ENCODE results near the gene EGFL6. TPM values are rescaled to one million over a fixed set of nuclear protein-coding genes. Genes with fewer than 3 reads are reported as not detected.
"Not testable (repeated sequence)": the region's sequence is repeated elsewhere in the genome, so short reads cannot be mapped to it uniquely, and the experiment has no call there.

EGFL6 gene
- total and polyA plus RNA-seq, 7 experiments from 2014 or later = 12.6 TPM; not detected in 6

DNA sequence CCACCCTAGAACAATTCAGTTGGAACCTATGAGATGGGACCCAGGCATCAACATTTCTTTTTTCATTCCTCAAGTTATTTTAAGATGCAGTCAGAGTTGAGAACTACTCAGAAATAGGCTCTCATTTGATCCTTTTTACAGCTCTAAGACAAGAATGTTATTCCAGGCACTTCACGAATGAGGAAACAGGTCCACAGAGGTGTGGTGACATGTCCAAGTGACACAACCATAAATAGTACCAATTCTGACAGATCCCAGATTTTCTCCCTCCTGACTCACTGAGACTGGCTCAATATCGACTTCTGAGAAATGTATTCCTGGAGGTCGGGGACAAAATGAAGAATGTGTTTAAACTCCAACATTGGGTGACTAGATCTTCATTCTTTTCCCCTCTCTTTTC lies 94.6 kb downstream of the EGFL6 start:
- POLR2A ChIA-PET = no interaction called here
- Mint-ChIP-seq H3K4me1 (peaks cover 0 to 3% (median 2%) of the 10 kb centered on the region in 7 donors), H3K9me3 (no peaks in the 10 kb centered on the region), H3K4me3 (no peak overlapping the region), H3K27me3 (no peaks in the 10 kb centered on the region), H3K36me3 (peaks cover 0 to 48% (median 13%) of the 10 kb centered on the region in 5 donors), H3K27ac (no peak overlapping the region)
- H3K4me1 ChIP-seq (ENCODE audit: control insufficient read depth in 2 of 2, insufficient read depth in 2 of 2, low read length in 2 of 2) = no peaks in the 10 kb centered on the region
- no peak for ATAC-seq
- no peaks in the 10 kb centered on the region for H3K9me3 ChIP-seq (ENCODE audit: control insufficient read depth in 2 of 3, low read length in 3 of 3)
- intact Hi-C loops (cut with micrococcal nuclease) = no loop called here
- H3K36me3 ChIP-seq (ENCODE audit: control insufficient read depth in 2 of 3, insufficient read depth in 3 of 3, low read length in 3 of 3) = peaks cover 0 to 34% (median 3%) of the 10 kb centered on the region in 3 experiments
- CTCF ChIA-PET = no interaction called here
- no peaks in the 10 kb centered on the region for H3K27me3 ChIP-seq (ENCODE audit: control insufficient read depth in 2 of 2, insufficient read depth in 2 of 2, low read length in 2 of 2)
- H3K27ac ChIP-seq (ENCODE audit: low read depth, low read length) = no peak overlapping the region
- H3K4me3 ChIP-seq (ENCODE audit: low read length) = no peak overlapping the region
- no peak for DNase-seq

- no peaks in the 10 kb centered on the region for H3K27me3 ChIP-seq (ENCODE audit: control insufficient read depth in 2 of 2, insufficient read depth in 2 of 2, low read length in 2 of 2)
- H3K4me3 ChIP-seq (ENCODE audit: low read length) = no peak overlapping the region
- ATAC-seq = no peak
- DNase-seq = no peak
- intact Hi-C loops (cut with micrococcal nuclease) = no loop called here
- peaks cover 0 to 56% (median 26%) of the 10 kb centered on the region in 5 donors for H3K36me3 Mint-ChIP-seq
- H3K36me3 ChIP-seq (ENCODE audit: control insufficient read depth in 2 of 3, insufficient read depth in 3 of 3, low read length in 3 of 3) = peaks cover 0 to 24% (median 0%) of the 10 kb centered on the region in 3 experiments
- H3K4me3 Mint-ChIP-seq = no peak overlapping the region
- CTCF ChIA-PET = no interaction called here
- no peaks in the 10 kb centered on the region for H3K9me3 ChIP-seq (ENCODE audit: control insufficient read depth in 2 of 3, low read length in 3 of 3)
- POLR2A ChIA-PET = interaction anchor here (0.9 kb wide), 1 partner anchor 13 kb away, joined by 3 read pairs; no protein-coding TSS in a partner anchor
- H3K9me3 Mint-ChIP-seq = peaks cover 0 to 2% (median 0%) of the 10 kb centered on the region in 11 donors
- H3K27ac ChIP-seq (ENCODE audit: low read depth, low read length) = no peak overlapping the region
- peak overlapping the region in 1 of 9 donors; percentile 30 for H3K27ac Mint-ChIP-seq
- H3K4me1 Mint-ChIP-seq = peaks cover 0 to 4% (median 0%) of the 10 kb centered on the region in 7 donors
- H3K27me3 Mint-ChIP-seq = no peaks in the 10 kb centered on the region
- no peaks in the 10 kb centered on the region for H3K4me1 ChIP-seq (ENCODE audit: control insufficient read depth in 2 of 2, insufficient read depth in 2 of 2, low read length in 2 of 2)
Observed at GRCh38 chrX:13666836-13667235, 97.4 kb downstream of the EGFL6 start.

GRCh38 chrX:13667919-13668318 lies 98.5 kb downstream of the EGFL6 start:
- intact Hi-C loops (cut with micrococcal nuclease) = loop anchor here in 1 of 2 donors (2.0 kb wide), 1 partner anchor 21 kb away; the partner anchor contains the start of gene RAB9A
- no peak overlapping the region for H3K27ac Mint-ChIP-seq
- ChIA-PET POLR2A (no interaction called here), CTCF (no interaction called here)
- H3K9me3 Mint-ChIP-seq = peaks cover 0 to 3% (median 0%) of the 10 kb centered on the region in 11 donors
- H3K4me1 ChIP-seq (ENCODE audit: control insufficient read depth in 2 of 2, insufficient read depth in 2 of 2, low read length in 2 of 2) = no peaks in the 10 kb centered on the region
- H3K4me3 Mint-ChIP-seq = no peak overlapping the region
- peaks cover 0 to 54% (median 30%) of the 10 kb centered on the region in 5 donors for H3K36me3 Mint-ChIP-seq
- H3K27ac ChIP-seq (ENCODE audit: low read depth, low read length) = no peak overlapping the region
- H3K4me3 ChIP-seq (ENCODE audit: low read length) = no peak overlapping the region
- H3K27me3 Mint-ChIP-seq = no peaks in the 10 kb centered on the region
- H3K36me3 ChIP-seq (ENCODE audit: control insufficient read depth in 2 of 3, insufficient read depth in 3 of 3, low read length in 3 of 3) = peaks cover 0 to 13% (median 0%) of the 10 kb centered on the region in 3 experiments
- no peaks in the 10 kb centered on the region for H3K27me3 ChIP-seq (ENCODE audit: control insufficient read depth in 2 of 2, insufficient read depth in 2 of 2, low read length in 2 of 2)
- no peaks in the 10 kb centered on the region for H3K9me3 ChIP-seq (ENCODE audit: control insufficient read depth in 2 of 3, low read length in 3 of 3)
- ATAC-seq = no peak
- no peak for DNase-seq
- H3K4me1 Mint-ChIP-seq = peaks cover 0 to 4% (median 0%) of the 10 kb centered on the region in 7 donors

DNA sequence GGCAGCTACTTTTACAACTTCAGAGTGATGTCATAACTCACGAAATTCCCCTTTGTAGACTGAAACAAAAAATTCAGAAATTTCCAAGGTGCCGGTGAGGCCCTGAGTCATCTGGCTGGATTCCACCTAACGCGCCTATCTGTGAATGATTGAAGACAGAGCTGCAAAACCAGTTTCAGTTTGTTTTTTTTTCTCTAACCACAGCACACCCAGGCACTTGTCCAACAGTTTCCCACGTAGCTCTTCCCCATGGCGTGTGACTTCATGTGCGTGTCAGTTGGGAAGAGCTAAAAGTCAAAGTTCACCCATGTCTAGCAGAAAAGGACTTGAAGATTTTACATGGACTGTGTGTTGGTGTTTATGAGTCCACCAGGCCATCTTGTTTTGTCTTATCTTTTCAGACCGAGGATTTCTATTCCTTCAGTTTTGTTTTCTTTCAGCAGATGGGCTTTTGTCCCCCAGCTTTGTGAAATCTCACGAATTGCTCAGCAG lies 99.9 kb downstream of the EGFL6 start:
- Histone ChIP-seq H3K27me3 (ENCODE audit: control insufficient read depth in 2 of 2, insufficient read depth in 2 of 2, low read length in 2 of 2) (no peaks in the 10 kb centered on the region), H3K27ac (ENCODE audit: low read depth, low read length) (no peak overlapping the region), H3K4me1 (ENCODE audit: control insufficient read depth in 2 of 2, insufficient read depth in 2 of 2, low read length in 2 of 2) (no peaks in the 10 kb centered on the region), H3K36me3 (ENCODE audit: control insufficient read depth in 2 of 3, insufficient read depth in 3 of 3, low read length in 3 of 3) (no peaks in the 10 kb centered on the region), H3K9me3 (ENCODE audit: control insufficient read depth in 2 of 3, low read length in 3 of 3) (no peaks in the 10 kb centered on the region), H3K4me3 (ENCODE audit: low read length) (no peak overlapping the region)
- intact Hi-C loops (cut with micrococcal nuclease) = loop anchor here in 1 of 2 donors (1.0 to 2.0 kb wide), 2 partner anchors 16 to 20 kb away; partner anchors contain the start of genes RAB9A and TCEANC
- ATAC-seq (peak; percentile 90), DNase-seq (peak in 2 of 9 donors; percentile 36 to 62)
- Mint-ChIP-seq H3K4me3 (peak overlapping the region in 3 of 10 donors; percentile 16 to 46 (median 30)), H3K36me3 (peaks cover 0 to 43% (median 28%) of the 10 kb centered on the region in 5 donors), H3K4me1 (peaks cover 0 to 4% (median 0%) of the 10 kb centered on the region in 7 donors), H3K9me3 (peaks cover 0 to 4% (median 0%) of the 10 kb centered on the region in 11 donors), H3K27ac (peak overlapping the region in 4 of 9 donors; percentile 14 to 77 (median 70)), H3K27me3 (no peaks in the 10 kb centered on the region)
- ChIA-PET CTCF (interaction anchor here (0.6 kb wide), 1 partner anchor 93 kb away, joined by 3 read pairs; no protein-coding TSS in a partner anchor), POLR2A (interaction anchor here (0.6 to 0.7 kb wide), 3 partner anchors 19 to 69 kb away, joined by 3 read pairs; no protein-coding TSS in a partner anchor)

DNA sequence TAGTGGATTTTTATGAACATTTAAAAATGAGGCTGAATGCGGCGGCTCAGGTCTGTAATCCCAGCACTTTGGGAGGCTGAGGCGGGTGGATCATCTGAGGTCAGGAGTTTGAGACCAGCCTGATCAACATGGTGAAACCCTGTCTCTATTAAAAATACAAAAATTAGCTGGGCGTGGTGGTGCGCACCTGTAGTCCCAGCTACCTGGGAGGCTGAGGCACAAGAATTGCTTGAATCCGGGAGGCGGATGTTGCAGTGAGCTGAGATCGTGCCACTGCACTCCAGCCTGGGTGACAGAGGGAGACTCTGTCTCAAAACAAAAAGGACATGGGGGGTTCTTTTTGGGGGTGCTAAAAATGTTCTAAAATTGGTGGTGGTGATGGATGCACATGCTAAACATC lies 100.4 kb downstream of the EGFL6 start:
- H3K36me3 ChIP-seq (ENCODE audit: control insufficient read depth in 2 of 3, insufficient read depth in 3 of 3, low read length in 3 of 3); H3K4me3 ChIP-seq (ENCODE audit: low read length); H3K27me3 Mint-ChIP-seq; ATAC-seq; H3K4me1 ChIP-seq (ENCODE audit: control insufficient read depth in 2 of 2, insufficient read depth in 2 of 2, low read length in 2 of 2); H3K27ac ChIP-seq (ENCODE audit: low read depth, low read length); H3K4me1 Mint-ChIP-seq; CTCF ChIA-PET; DNase-seq; H3K4me3 Mint-ChIP-seq; H3K9me3 Mint-ChIP-seq; H3K27ac Mint-ChIP-seq; H3K27me3 ChIP-seq (ENCODE audit: control insufficient read depth in 2 of 2, insufficient read depth in 2 of 2, low read length in 2 of 2); H3K9me3 ChIP-seq (ENCODE audit: control insufficient read depth in 2 of 3, low read length in 3 of 3): not testable (repeated sequence)
- peaks cover 0 to 41% (median 28%) of the 10 kb centered on the region in 5 donors for H3K36me3 Mint-ChIP-seq
- intact Hi-C loops (cut with micrococcal nuclease) = loop anchor here in 1 of 2 donors (1.0 to 2.0 kb wide), 2 partner anchors 16 to 19 kb away; partner anchors contain the start of genes RAB9A and TCEANC
- POLR2A ChIA-PET = interaction anchor here (0.6 to 0.7 kb wide), 2 partner anchors 18 to 57 kb away, joined by 3 read pairs; no protein-coding TSS in a partner anchor

GRCh38 chrX:13670197-13670596 lies 100.8 kb downstream of the EGFL6 start:
- H3K4me3 Mint-ChIP-seq = no peak overlapping the region
- Histone ChIP-seq H3K27ac (ENCODE audit: low read depth, low read length) (no peak overlapping the region), H3K9me3 (ENCODE audit: control insufficient read depth in 2 of 3, low read length in 3 of 3) (no peaks in the 10 kb centered on the region), H3K4me3 (ENCODE audit: low read length) (no peak overlapping the region), H3K27me3 (ENCODE audit: control insufficient read depth in 2 of 2, insufficient read depth in 2 of 2, low read length in 2 of 2) (no peaks in the 10 kb centered on the region), H3K4me1 (ENCODE audit: control insufficient read depth in 2 of 2, insufficient read depth in 2 of 2, low read length in 2 of 2) (no peaks in the 10 kb centered on the region), H3K36me3 (ENCODE audit: control insufficient read depth in 2 of 3, insufficient read depth in 3 of 3, low read length in 3 of 3) (no peaks in the 10 kb centered on the region)
- intact Hi-C loops (cut with micrococcal nuclease) = no loop called here
- H3K27me3 Mint-ChIP-seq = no peaks in the 10 kb centered on the region
- POLR2A ChIA-PET = interaction anchor here (0.6 kb wide), 1 partner anchor 56 kb away, joined by 3 read pairs; no protein-coding TSS in a partner anchor
- H3K9me3 Mint-ChIP-seq = peaks cover 0 to 4% (median 0%) of the 10 kb centered on the region in 11 donors
- no peak for ATAC-seq
- no peak overlapping the region for H3K27ac Mint-ChIP-seq
- peaks cover 0 to 4% (median 0%) of the 10 kb centered on the region in 7 donors for H3K4me1 Mint-ChIP-seq
- no peak for DNase-seq
- CTCF ChIA-PET = no interaction called here
- peaks cover 0 to 37% (median 24%) of the 10 kb centered on the region in 5 donors for H3K36me3 Mint-ChIP-seq
